ENCODE results near the gene DNMT1.
"Not testable (repeated sequence)": the region's sequence is repeated elsewhere in the genome, so short reads cannot be mapped to it uniquely, and the experiment has no call there.

Gene DNMT1

DNA sequence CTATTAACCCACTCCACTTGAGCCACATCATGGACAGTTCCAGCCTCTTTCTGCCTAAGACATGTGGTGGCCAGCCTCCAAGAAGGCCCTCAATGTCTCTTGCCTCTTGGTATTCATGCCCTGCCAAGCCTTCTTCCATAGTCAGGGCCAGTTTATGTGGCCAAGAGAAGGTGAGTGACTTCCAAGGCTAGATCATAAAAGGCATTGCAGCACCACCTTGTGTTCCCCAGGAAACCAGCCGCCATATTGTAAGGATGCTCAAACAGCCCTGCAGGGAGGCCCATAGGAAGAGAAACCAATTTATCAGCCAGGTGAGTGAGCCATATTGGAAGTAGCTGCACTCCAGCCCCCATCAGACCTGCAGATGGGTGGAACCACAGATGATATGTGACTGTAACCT, 12.3 kb upstream of the DNMT1 start:
- no peak overlapping the region for H3K9ac ChIP-seq (ENCODE audit: low read depth, low read length)
- H3K4me1 ChIP-seq (ENCODE audit: insufficient read depth, low read length): peaks cover 17% of the 10 kb centered on the region
- H3K9me3 ChIP-seq (ENCODE audit: control insufficient read depth, insufficient read depth, low read length): no peaks in the 10 kb centered on the region; the same call in 1 of the 2 replicates
- no peaks in the 10 kb centered on the region for H3K36me3 ChIP-seq (ENCODE audit: insufficient read depth, low read length)

DNA sequence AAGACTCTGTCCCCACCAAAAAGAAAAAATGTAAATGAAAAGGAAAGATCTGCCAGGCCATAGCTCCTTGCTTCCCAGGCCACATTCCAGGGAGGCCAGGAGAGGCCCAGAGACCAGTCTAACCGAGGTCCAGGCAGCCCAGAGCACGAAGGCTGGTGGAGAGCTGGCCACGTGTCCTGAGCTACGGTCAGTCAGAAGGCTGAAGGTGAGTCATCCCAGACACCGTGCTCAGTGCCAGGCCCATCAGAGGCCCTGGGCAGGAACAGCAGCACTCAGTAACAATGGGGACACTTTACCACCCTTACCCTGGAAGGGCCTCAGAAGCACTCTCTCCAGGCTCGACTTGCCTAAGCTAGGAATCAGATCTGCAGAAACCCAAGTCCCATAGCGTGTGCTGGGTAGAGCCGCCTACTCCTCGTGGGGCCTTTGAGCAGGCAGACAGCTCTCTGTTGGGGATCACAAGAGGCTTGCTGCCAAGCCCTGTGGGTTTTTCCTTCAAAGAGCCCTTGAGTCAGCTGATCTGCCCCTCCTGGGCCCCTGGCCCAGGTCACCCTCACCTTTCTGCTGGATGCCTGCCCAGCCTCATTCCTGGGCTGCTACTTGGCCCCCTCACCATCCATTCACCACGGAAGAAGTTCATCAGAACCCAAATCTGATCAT, 11.6 kb upstream of the DNMT1 start:
- H3K9me3 ChIP-seq (ENCODE audit: control insufficient read depth, insufficient read depth, low read length): no peaks in the 10 kb centered on the region; the same call in 1 of the 2 replicates
- H3K9ac ChIP-seq (ENCODE audit: low read depth, low read length): no peak overlapping the region
- no peaks in the 10 kb centered on the region for H3K36me3 ChIP-seq (ENCODE audit: insufficient read depth, low read length)
- peaks cover 17% of the 10 kb centered on the region for H3K4me1 ChIP-seq (ENCODE audit: insufficient read depth, low read length)

DNA sequence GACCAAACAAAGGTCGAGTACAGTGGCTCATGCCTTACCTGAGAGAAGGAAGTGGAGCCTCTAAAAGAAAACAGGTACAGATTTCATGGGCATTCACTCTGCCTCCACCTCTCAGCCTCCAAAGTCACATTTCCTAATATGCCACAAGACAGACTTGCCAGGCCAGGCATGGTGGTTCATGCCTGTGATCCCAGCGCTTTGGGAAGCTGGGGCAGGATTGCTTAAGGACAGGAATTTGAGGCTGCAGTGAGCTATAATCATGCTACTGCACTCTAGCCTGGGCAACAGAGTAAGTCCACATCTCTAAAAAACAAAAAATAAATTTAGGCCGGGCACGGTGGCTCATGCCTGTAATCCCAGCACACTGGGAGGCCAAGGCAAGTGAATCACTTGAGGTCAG, 10.9 kb upstream of the DNMT1 start:
- Histone ChIP-seq H3K36me3 (ENCODE audit: insufficient read depth, low read length) (no peaks in the 10 kb centered on the region), H3K4me1 (ENCODE audit: insufficient read depth, low read length) (peaks cover 17% of the 10 kb centered on the region), H3K9me3 (ENCODE audit: control insufficient read depth, insufficient read depth, low read length) (no peaks in the 10 kb centered on the region; the same call in 1 of the 2 replicates), H3K9ac (ENCODE audit: low read depth, low read length) (no peak overlapping the region)

DNA sequence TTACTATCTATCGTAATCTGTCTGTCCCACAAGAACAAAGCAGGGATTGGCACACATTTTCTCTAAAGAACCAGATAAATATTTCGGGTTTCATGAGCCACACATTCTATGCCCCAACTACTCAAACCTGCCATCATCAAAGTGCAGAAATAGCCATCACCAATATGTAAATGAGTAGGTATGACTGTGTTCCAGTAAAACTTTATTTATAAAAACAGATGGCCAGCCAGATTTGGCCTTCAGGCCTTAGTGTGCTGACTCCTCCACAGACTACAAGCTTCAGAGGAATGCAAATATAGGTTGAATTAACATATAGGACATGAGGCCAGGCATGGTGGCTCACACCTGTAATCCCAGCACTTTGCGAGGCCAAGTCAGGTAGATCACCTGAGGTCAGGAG, 8.9 kb upstream of the DNMT1 start:
- Histone ChIP-seq H3K36me3 (ENCODE audit: insufficient read depth, low read length) (no peaks in the 10 kb centered on the region), H3K4me1 (ENCODE audit: insufficient read depth, low read length) (peaks cover 11% of the 10 kb centered on the region), H3K9ac (ENCODE audit: low read depth, low read length) (no peak overlapping the region), H3K9me3 (ENCODE audit: control insufficient read depth, insufficient read depth, low read length) (no peaks in the 10 kb centered on the region; the same call in 1 of the 2 replicates)

DNA sequence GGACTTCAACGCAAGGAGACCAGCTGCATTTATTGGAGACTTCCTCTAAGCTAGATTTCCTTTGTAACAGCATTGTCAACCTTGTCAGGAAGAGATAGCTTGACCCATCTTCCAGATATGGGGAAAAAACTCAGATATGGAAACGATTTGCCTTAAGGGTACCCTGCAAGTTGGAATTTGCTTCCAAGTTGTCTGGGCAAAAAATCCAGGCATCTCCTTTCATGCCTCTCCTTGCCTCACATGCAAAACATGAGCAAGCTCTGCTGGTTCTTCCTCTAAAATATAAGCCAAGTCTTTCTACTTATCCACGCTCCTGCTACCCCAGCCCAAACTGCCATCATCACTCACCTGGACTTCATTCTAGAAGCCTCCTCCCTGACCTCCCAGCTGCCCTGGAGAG, 6.4 kb upstream of the DNMT1 start:
- no peak overlapping the region for H3K9ac ChIP-seq (ENCODE audit: low read depth, low read length)
- H3K4me1 ChIP-seq (ENCODE audit: insufficient read depth, low read length): peaks cover 10% of the 10 kb centered on the region
- H3K36me3 ChIP-seq (ENCODE audit: insufficient read depth, low read length): no peaks in the 10 kb centered on the region
- H3K9me3 ChIP-seq (ENCODE audit: control insufficient read depth, insufficient read depth, low read length): no peaks in the 10 kb centered on the region

DNA sequence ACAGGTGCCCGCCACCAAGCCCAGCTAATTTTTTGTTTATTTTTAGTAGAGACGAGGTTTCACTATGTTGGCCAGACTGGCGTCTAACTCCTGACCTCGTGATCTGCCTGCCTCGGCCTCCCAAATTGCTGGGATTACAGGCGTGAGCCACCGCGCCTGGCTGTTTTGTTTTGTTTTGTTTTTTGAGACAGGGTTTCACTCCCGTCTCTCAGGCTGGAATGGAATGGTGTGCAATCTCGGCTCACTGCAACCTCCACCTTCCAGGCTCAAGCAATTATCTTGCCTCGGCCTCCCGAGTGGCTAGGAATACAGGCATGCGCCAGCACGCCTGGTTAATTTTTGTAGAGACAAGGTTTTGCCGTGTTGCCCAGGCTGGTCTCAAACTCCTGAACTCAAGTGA, 5.3 kb upstream of the DNMT1 start:
- H3K36me3 ChIP-seq (ENCODE audit: insufficient read depth, low read length); H3K4me1 ChIP-seq (ENCODE audit: insufficient read depth, low read length); H3K9me3 ChIP-seq (ENCODE audit: control insufficient read depth, insufficient read depth, low read length); H3K9ac ChIP-seq (ENCODE audit: low read depth, low read length): not testable (repeated sequence)

DNA sequence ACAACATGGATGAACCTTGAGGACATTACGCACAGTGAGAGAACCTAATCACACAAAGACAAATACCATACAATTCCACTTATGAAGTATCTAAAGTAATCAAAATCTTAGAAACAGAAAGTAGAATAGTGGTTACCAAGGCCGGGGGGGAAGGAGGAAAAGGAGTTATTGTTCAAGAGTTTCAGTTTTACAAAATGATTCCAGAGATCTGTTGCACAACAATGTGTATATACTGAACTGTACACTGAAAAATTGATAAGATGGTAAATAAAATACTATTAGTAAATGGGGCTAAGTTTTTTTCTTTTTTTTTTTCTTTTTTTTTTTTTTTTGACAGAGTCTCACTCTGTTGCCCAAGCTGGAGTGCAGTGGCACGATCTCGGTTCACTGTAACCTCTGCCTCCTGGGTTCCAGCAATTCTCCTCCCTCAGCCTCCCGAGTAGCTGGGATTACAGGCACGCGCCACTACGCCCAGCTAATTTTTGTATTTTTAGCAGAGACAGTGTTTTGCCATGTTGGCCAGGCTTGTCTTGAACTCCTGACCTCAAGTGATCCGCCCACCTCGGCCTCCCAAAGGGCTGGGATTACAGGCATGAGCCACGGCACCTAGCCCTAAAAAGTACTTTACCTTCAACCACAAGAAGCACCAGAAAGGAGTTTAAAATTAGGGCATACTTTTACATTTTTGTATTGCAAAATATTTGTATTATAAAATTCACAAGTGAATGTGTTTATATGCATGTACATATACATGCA, 4.3 kb upstream of the DNMT1 start:
- H3K9ac ChIP-seq (ENCODE audit: low read depth, low read length); H3K4me1 ChIP-seq (ENCODE audit: insufficient read depth, low read length); H3K9me3 ChIP-seq (ENCODE audit: control insufficient read depth, insufficient read depth, low read length); H3K36me3 ChIP-seq (ENCODE audit: insufficient read depth, low read length): not testable (repeated sequence)

DNA sequence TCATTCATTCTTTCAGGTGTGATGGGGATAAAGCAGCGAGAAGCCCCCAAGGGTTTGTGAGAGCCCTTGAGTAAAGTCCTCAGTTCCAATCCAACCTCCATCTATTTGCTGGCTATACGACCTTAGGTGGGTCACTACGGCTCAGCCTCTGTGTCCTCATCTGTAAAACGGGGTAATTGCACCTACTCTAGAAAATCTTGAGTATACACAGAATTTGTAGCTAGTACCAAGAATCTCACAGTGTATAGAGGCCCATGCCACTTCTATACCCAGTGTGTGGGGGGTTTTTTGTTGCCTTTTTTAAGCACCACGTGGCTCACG, 406 bp upstream of the DNMT1 start:
- Histone ChIP-seq H3K9me3 (ENCODE audit: control insufficient read depth, insufficient read depth, low read length) (no peaks in the 10 kb centered on the region), H3K4me1 (ENCODE audit: insufficient read depth, low read length) (no peaks in the 10 kb centered on the region), H3K9ac (ENCODE audit: low read depth, low read length) (peak overlapping the region; percentile 90), H3K36me3 (ENCODE audit: insufficient read depth, low read length) (no peaks in the 10 kb centered on the region; the same call in 1 of the 2 replicates)

DNA sequence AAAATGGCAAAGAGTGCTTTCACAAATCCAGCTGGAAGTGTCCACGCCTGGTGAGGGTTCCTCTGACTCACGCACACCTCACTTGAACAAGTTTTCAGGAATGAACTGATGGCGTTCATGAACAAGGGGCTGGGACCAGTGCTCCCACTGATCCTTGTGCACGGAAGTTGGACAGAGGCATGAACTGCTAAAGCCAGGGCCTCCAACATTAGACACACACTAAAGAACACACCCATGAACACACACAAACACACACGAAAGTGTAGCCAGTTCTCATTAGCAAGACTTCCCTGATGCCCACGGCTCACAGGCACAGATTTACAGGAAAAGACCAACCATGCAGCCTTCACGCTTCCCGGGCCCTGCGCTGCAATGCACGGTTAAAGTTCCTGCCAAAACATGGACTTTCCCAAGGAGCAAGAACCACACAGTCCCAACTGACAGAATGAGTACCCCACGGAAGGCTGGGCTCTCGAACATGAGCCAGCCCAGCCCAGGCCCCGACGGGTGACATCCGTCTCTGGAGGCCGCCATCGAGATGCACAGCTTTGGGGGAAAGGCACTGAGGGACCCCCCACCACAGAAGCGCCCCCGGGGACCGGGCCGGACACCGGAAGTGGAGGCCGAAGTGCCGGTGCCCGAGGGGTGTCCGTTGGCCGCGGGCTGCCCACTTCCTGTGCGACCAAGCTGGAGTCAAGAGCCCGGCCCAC, 808 bp downstream of the DNMT1 start:
- Histone ChIP-seq H3K9ac (ENCODE audit: low read depth, low read length) (peak overlapping the region; percentile 90), H3K9me3 (ENCODE audit: control insufficient read depth, insufficient read depth, low read length) (no peaks in the 10 kb centered on the region)

DNA sequence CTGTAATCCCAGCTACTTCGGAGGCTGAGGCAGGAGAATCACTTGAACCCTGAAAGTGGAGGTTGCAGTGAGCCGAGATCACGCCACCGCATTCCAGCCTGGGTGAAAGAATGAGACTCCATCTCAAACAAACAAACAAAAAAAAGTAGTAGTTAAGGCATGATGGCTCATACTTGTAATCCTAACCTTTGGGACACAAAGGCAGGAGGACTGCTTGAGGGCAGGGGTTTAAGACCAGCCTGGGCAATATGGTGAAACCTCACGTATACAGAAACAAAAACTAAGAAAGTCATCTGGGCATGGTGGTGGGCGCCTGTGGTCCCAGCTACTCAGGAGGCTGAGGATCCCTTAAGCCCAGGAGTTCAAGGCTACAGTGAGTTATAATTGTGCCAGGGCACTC, 1.8 kb downstream of the DNMT1 start:
- no peaks in the 10 kb centered on the region for H3K9me3 ChIP-seq (ENCODE audit: control insufficient read depth, insufficient read depth, low read length)
- H3K4me1 ChIP-seq (ENCODE audit: insufficient read depth, low read length): no peaks in the 10 kb centered on the region
- no peaks in the 10 kb centered on the region; the same call in 1 of the 2 replicates for H3K36me3 ChIP-seq (ENCODE audit: insufficient read depth, low read length)
- H3K9ac ChIP-seq (ENCODE audit: low read depth, low read length): no peak overlapping the region

More for the DNA sequence above, 808 bp downstream of the DNMT1 start:
- Histone ChIP-seq H3K36me3 (ENCODE audit: insufficient read depth, low read length) (no peaks in the 10 kb centered on the region; the same call in 1 of the 2 replicates), H3K4me1 (ENCODE audit: insufficient read depth, low read length) (no peaks in the 10 kb centered on the region)

DNA sequence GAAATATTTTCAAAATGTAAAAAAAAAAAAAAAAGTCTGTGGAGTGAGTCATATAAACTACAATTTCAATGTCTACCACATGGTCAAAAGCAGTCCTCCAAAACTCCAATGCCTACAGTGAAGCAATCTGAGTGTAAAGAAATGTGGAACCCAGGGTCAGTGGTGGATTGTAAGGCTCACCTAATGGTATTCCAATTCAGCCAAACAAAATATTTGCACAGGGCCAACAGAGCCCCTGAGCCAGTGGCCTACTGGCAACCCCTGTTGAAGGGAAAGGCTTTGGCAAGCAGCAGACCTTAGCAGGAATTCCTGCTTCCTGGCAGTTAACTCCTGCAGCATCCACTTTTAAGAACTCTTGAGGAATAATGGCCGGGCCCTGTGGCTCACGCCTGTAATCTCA, 3.4 kb downstream of the DNMT1 start:
- no peaks in the 10 kb centered on the region for H3K9me3 ChIP-seq (ENCODE audit: control insufficient read depth, insufficient read depth, low read length)
- H3K4me1 ChIP-seq (ENCODE audit: insufficient read depth, low read length): no peaks in the 10 kb centered on the region
- H3K9ac ChIP-seq (ENCODE audit: low read depth, low read length): no peak overlapping the region
- no peaks in the 10 kb centered on the region; the same call in 1 of the 2 replicates for H3K36me3 ChIP-seq (ENCODE audit: insufficient read depth, low read length)

DNA sequence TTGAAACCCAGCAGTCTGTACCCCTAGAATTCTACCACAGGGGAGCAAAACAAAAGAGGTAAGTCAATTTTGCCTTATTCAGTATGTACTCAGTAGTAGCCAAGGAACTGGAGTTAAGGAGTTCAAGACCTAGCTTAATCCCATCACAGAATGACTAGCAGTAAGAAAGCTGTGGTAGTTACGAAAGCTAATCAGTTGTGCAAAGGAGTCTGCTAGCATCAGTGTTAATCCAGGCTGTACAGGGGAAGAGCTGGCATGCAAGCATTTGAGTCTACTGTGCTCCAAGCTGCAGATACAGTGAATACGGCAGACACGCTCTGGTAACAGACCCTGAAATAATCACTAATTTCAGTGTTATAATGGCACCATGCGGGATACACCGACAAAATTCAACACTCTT, 4.7 kb downstream of the DNMT1 start:
- Histone ChIP-seq H3K4me1 (ENCODE audit: insufficient read depth, low read length) (no peaks in the 10 kb centered on the region), H3K9me3 (ENCODE audit: control insufficient read depth, insufficient read depth, low read length) (no peaks in the 10 kb centered on the region), H3K9ac (ENCODE audit: low read depth, low read length) (no peak overlapping the region), H3K36me3 (ENCODE audit: insufficient read depth, low read length) (no peaks in the 10 kb centered on the region; the same call in 1 of the 2 replicates)

DNA sequence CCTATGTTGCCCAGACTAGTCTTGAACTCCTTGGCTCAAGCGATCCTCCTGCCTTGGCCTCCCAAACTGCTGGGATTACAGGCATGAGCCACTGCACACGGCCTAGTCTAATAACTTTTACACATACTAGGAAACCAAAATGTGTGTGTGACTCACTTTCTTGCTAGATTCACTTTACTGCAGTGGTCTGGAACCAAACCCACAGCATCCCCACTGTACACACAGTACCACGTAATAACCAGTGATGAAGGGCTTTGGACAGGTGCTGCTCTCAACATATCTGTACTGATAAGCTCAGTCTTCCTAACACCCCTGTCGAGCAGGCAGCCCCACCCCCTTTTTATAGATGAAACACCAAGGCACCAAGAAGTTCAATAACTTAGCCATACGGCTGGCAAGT, 5.1 kb downstream of the DNMT1 start:
- Histone ChIP-seq H3K36me3 (ENCODE audit: insufficient read depth, low read length) (peaks cover under 1% of the 10 kb centered on the region; the same call in 1 of the 2 replicates), H3K9ac (ENCODE audit: low read depth, low read length) (no peak overlapping the region), H3K4me1 (ENCODE audit: insufficient read depth, low read length) (no peaks in the 10 kb centered on the region), H3K9me3 (ENCODE audit: control insufficient read depth, insufficient read depth, low read length) (no peaks in the 10 kb centered on the region)

DNA sequence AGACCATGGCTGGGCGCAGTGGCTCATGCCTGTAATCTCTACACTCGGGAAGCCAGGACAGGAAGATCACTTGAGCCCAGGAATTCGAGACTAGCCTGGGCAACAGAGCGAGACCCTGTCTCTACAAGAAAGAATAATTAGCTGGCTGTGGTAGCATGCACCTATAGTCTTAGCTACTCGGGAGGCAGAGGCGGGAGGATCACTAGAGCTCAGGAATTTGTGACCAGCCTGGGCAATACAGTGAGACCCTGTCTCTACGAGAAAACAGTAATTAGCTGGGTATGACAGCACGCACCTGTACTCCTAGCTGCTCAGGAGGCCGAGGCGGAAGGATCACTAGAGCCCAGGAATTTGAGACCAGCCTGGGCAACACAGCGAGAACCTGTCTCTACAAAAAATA, 7.4 kb downstream of the DNMT1 start:
- Histone ChIP-seq H3K9ac (ENCODE audit: low read depth, low read length) (no peak overlapping the region), H3K36me3 (ENCODE audit: insufficient read depth, low read length) (peaks cover 6% of the 10 kb centered on the region; the same call in 1 of the 2 replicates), H3K4me1 (ENCODE audit: insufficient read depth, low read length) (no peaks in the 10 kb centered on the region), H3K9me3 (ENCODE audit: control insufficient read depth, insufficient read depth, low read length) (no peaks in the 10 kb centered on the region)

DNA sequence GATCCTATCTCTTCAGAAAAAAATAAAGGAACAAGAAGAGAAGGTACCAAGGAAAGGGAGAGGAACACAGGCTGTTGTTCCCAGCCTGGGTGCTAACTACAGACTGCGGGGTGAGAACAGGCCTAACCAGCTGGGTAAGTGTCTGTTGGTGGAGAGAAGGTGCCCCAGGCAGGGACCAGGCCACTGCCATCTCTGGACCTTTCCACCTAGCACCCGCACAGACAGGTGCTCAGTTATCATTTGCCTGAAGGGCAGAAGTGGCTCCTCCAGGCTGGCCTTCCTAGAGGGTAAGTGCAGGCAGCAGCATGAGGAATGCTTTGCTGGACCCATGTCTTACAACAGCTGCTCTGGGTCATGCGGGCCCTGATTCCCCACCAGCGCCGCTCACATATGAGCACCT, 10.1 kb downstream of the DNMT1 start:
- Histone ChIP-seq H3K36me3 (ENCODE audit: insufficient read depth, low read length) (peaks cover 13% of the 10 kb centered on the region), H3K9me3 (ENCODE audit: control insufficient read depth, insufficient read depth, low read length) (no peaks in the 10 kb centered on the region), H3K4me1 (ENCODE audit: insufficient read depth, low read length) (no peaks in the 10 kb centered on the region), H3K9ac (ENCODE audit: low read depth, low read length) (no peak overlapping the region)

Data from ES-I3 (cell line).